ENCODE data around the gene RNF113B. TPM values are rescaled to one million over a fixed set of nuclear protein-coding genes. Genes with fewer than 3 reads are reported as not detected.
A peak's percentile ranks its signal among the peaks of the same experiment; 100 is the strongest.

Gene RNF113B
- total RNA-seq (2016; rRNA removed; fragmentation: Illumina TruSeq; extraction: Trizol) (not detected in 2 replicates), polyA plus RNA-seq (2011; rRNA removed) (not detected in 2 replicates), polyA minus RNA-seq (2011; rRNA and poly(A)+ RNA removed; ENCODE audit: low replicate concordance) (not detected in 2 replicates), Bru-seq, nascent RNA (not detected), BruChase-seq, experiment 1, labeled RNA remaining after a 6-hour chase (not detected), BruChase-seq, experiment 2, labeled RNA remaining after a 2-hour chase (not detected)
- total RNA-seq (2016; cell fraction: cytosol; rRNA removed; fragmentation: Illumina TruSeq; extraction: Trizol; ENCODE audit: low read depth), result not detected in 2 replicates
- not detected in 2 replicates for total RNA-seq (2016; cell fraction: insoluble cytoplasmic fraction; rRNA removed; fragmentation: Illumina TruSeq; extraction: Trizol)
- total RNA-seq (2016; cell fraction: membrane; rRNA removed; fragmentation: Illumina TruSeq; extraction: Trizol), result not detected in 2 replicates
- total RNA-seq (2016; cell fraction: nucleus; rRNA removed; fragmentation: Illumina TruSeq; extraction: Trizol), result not detected in 2 replicates
- not detected in 2 replicates for polyA plus RNA-seq (2011; cell fraction: cytosol; rRNA removed)
- not detected in 2 replicates for polyA plus RNA-seq (2011; cell fraction: nucleus; rRNA removed)
- polyA plus RNA-seq (2012), result 0.15 TPM in 1 of 2 replicates, not detected in the other
- not detected in 2 replicates for polyA plus RNA-seq (2016; cell fraction: cytosol; fragmentation: Illumina TruSeq; extraction: Trizol; ENCODE audit: low read depth)
- not detected in 2 replicates for polyA plus RNA-seq (2016; cell fraction: insoluble cytoplasmic fraction; fragmentation: Illumina TruSeq; extraction: Trizol; ENCODE audit: low read depth)
- polyA plus RNA-seq (2016; cell fraction: membrane; fragmentation: Illumina TruSeq; extraction: Trizol; ENCODE audit: low read depth), result not detected in 2 replicates
- polyA plus RNA-seq (2016; cell fraction: nucleus; fragmentation: Illumina TruSeq; extraction: Trizol; ENCODE audit: insufficient read depth, low read depth), result not detected in 2 replicates
- polyA minus RNA-seq (2011; cell fraction: cytosol; rRNA and poly(A)+ RNA removed), result not detected in 2 replicates
- polyA minus RNA-seq (2011; cell fraction: nucleus; rRNA and poly(A)+ RNA removed), result not detected in 2 replicates
- long read RNA-seq, experiment 1, result 0 reads
- long read RNA-seq, experiment 2, result 0 reads

- Histone ChIP-seq H3K27me3 (ENCODE audit: control insufficient read depth in 1 of 2, insufficient read depth in 2 of 2, low read length in 2 of 2) (no peaks in the 10 kb centered on the region), H4K20me1 (ENCODE audit: insufficient read depth, low read length) (peaks cover 75% of the 10 kb centered on the region), H3K4me3 (replicated peaks in 1 of 3; ENCODE audit: insufficient read depth in 1 of 3, low read depth in 2 of 3, low read length in 3 of 3) (no peak within 1 kb of the TSS), H3K4me1 (ENCODE audit: insufficient read depth, low read length) (peaks cover 47% of the 10 kb centered on the region), H3K79me2 (ENCODE audit: insufficient read depth, low read length) (peaks cover 98% of the 10 kb centered on the region), H3K9ac (ENCODE audit: insufficient read depth, low read depth, low read length) (no peak within 1 kb of the TSS), H3K9me3 (ENCODE audit: low read length) (no peaks in the 10 kb centered on the region), H3K27ac (ENCODE audit: extremely low read length, insufficient read depth, low read length) (no peak within 1 kb of the TSS), H2AFZ (ENCODE audit: low read length) (no peak within 1 kb of the TSS), H3K4me2 (ENCODE audit: low read depth, low read length) (no peak within 1 kb of the TSS), H3K36me3 (replicated peaks in 1 of 2; ENCODE audit: control insufficient read depth in 1 of 2, insufficient read depth in 2 of 2, low read length in 2 of 2) (peaks cover 7 to 27% of the 10 kb centered on the region in 2 experiments; a peak in 3 of 5 replicates)
- WGBS (ENCODE audit: low lambda C conversion rate), result 95% methylated on average over 51 of the region's 58 CpGs
- intact Hi-C loops (cut with micrococcal nuclease; ENCODE audit: unreplicated experiment), result no loop called here
- FAIRE-seq, result no peak
- in situ Hi-C loops (cut with HindIII; ENCODE audit: extremely low pct_ligation_motif_present, low pct_unique_long_range_greater_than_20kb), result no loop called here
- ChIA-PET CTCF (ENCODE audit: low intra/inter-chr PET ratio, low total read pairs) (no interaction called here), POLR2A (no interaction called here)
- no TSS peak for BruUV-seq (replicated peaks)
- ATAC-seq, result no peak
- no peak for DNase-seq (ENCODE audit: low spot score)
- TF ChIP-seq ZNF598 (CRISPR knock-in tag; IDR thresholded peaks at IDR 0.05; ENCODE audit: borderline replicate concordance) (no peak), SALL2 (CRISPR knock-in tag; IDR thresholded peaks at IDR 0.05) (no peak), ZBTB38 (CRISPR knock-in tag; IDR thresholded peaks at IDR 0.05) (peak; percentile 74), ZNF781 (CRISPR knock-in tag; IDR thresholded peaks at IDR 0.05; ENCODE audit: borderline replicate concordance, not compliant biosample characterization) (no peak), HDAC2 (CRISPR knock-in tag; IDR thresholded peaks at IDR 0.05) (no peak), FOXC1 (CRISPR knock-in tag; IDR thresholded peaks at IDR 0.05; ENCODE audit: borderline replicate concordance) (no peak), MAFK (conservative IDR thresholded peaks at IDR 0.05 in 1 of 2, IDR thresholded peaks at IDR 0.05 in 1 of 2; ENCODE audit: low read length in 2 of 2) (peak; percentile 75 to 90), MAFF (IDR thresholded peaks at IDR 0.05; ENCODE audit: low read depth, low read length) (peak; percentile 75), BRD4 (CRISPR knock-in tag; IDR thresholded peaks at IDR 0.05) (no peak), AGO2 (optimal IDR thresholded peaks at IDR 0.05; ENCODE audit: low read depth, low read length) (peak; percentile 53), POLR2A (IDR thresholded peaks at IDR 0.05; ENCODE audit: insufficient read depth in 1 of 2, low read depth in 2 of 2, low read length in 2 of 2) (no peak)
- TF ChIP-seq, protein P1, sequence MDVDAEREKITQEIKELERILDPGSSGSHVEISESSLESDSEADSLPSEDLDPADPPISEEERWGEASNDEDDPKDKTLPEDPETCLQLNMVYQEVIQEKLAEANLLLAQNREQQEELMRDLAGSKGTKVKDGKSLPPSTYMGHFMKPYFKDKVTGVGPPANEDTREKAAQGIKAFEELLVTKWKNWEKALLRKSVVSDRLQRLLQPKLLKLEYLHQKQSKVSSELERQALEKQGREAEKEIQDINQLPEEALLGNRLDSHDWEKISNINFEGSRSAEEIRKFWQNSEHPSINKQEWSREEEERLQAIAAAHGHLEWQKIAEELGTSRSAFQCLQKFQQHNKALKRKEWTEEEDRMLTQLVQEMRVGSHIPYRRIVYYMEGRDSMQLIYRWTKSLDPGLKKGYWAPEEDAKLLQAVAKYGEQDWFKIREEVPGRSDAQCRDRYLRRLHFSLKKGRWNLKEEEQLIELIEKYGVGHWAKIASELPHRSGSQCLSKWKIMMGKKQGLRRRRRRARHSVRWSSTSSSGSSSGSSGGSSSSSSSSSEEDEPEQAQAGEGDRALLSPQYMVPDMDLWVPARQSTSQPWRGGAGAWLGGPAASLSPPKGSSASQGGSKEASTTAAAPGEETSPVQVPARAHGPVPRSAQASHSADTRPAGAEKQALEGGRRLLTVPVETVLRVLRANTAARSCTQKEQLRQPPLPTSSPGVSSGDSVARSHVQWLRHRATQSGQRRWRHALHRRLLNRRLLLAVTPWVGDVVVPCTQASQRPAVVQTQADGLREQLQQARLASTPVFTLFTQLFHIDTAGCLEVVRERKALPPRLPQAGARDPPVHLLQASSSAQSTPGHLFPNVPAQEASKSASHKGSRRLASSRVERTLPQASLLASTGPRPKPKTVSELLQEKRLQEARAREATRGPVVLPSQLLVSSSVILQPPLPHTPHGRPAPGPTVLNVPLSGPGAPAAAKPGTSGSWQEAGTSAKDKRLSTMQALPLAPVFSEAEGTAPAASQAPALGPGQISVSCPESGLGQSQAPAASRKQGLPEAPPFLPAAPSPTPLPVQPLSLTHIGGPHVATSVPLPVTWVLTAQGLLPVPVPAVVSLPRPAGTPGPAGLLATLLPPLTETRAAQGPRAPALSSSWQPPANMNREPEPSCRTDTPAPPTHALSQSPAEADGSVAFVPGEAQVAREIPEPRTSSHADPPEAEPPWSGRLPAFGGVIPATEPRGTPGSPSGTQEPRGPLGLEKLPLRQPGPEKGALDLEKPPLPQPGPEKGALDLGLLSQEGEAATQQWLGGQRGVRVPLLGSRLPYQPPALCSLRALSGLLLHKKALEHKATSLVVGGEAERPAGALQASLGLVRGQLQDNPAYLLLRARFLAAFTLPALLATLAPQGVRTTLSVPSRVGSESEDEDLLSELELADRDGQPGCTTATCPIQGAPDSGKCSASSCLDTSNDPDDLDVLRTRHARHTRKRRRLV (CRISPR knock-in tag; IDR thresholded peaks at IDR 0.05), result no peak
These were observed at the start of gene RNF113B for GRCh38 chr13:98176777-98177608. Gene RNF113B, minus strand, starts transcription at chr13:98177269. Its CDS starts 33 bp downstream, at chr13:98177236.
